Measurements from ENCODE around the gene EPHA7. TPM values are rescaled to one million over a fixed set of nuclear protein-coding genes. Genes with fewer than 3 reads are reported as not detected.

The EPHA7 gene
- total RNA-seq, 6 experiments from 2014 or later: 0.03 TPM; not detected in 5

- peaks cover 23% of the 10 kb centered on the region for H3K27me3 Mint-ChIP-seq (ENCODE audit: insufficient read depth)
- TF ChIP-seq, protein P1, sequence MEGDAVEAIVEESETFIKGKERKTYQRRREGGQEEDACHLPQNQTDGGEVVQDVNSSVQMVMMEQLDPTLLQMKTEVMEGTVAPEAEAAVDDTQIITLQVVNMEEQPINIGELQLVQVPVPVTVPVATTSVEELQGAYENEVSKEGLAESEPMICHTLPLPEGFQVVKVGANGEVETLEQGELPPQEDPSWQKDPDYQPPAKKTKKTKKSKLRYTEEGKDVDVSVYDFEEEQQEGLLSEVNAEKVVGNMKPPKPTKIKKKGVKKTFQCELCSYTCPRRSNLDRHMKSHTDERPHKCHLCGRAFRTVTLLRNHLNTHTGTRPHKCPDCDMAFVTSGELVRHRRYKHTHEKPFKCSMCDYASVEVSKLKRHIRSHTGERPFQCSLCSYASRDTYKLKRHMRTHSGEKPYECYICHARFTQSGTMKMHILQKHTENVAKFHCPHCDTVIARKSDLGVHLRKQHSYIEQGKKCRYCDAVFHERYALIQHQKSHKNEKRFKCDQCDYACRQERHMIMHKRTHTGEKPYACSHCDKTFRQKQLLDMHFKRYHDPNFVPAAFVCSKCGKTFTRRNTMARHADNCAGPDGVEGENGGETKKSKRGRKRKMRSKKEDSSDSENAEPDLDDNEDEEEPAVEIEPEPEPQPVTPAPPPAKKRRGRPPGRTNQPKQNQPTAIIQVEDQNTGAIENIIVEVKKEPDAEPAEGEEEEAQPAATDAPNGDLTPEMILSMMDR (IDR thresholded peaks at IDR 0.05): no peak
- no peak overlapping the region for H3K27ac Mint-ChIP-seq
- no peaks in the 10 kb centered on the region for H3K36me3 Mint-ChIP-seq (ENCODE audit: low read depth)
- peak overlapping the region; percentile 88 for H3K4me3 Mint-ChIP-seq
- no peak for DNase-seq
- 0 out of 2 replicates have a peak, but pooled peaks cover 3% of the 10 kb centered on the region for H3K9me3 Mint-ChIP-seq
- peaks cover 15% of the 10 kb centered on the region for H3K4me1 Mint-ChIP-seq (ENCODE audit: low read depth)
Observed at GRCh38 chr6:93418408-93419303, 703 bp downstream of the EPHA7 start.

- TF ChIP-seq, protein P1 (IDR thresholded peaks at IDR 0.05): no peak
- Mint-ChIP-seq H3K4me3 (no peak overlapping the region), H3K4me1 (ENCODE audit: low read depth) (peaks cover 15% of the 10 kb centered on the region), H3K27me3 (ENCODE audit: insufficient read depth) (peaks cover 23% of the 10 kb centered on the region), H3K36me3 (ENCODE audit: low read depth) (no peaks in the 10 kb centered on the region), H3K9me3 (0 out of 2 replicates have a peak, but pooled peaks cover 3% of the 10 kb centered on the region), H3K27ac (no peak overlapping the region)
- no peak for DNase-seq
Observed at GRCh38 chr6:93418033-93418407, 1.3 kb downstream of the EPHA7 start.

GRCh38 chr6:93417421-93418013 is 1.8 kb downstream of the EPHA7 start:
- Mint-ChIP-seq H3K9me3 (0 out of 2 replicates have a peak, but pooled peaks cover 3% of the 10 kb centered on the region), H3K4me3 (no peak overlapping the region), H3K27me3 (ENCODE audit: insufficient read depth) (peaks cover 23% of the 10 kb centered on the region), H3K36me3 (ENCODE audit: low read depth) (no peaks in the 10 kb centered on the region), H3K4me1 (ENCODE audit: low read depth) (peaks cover 15% of the 10 kb centered on the region), H3K27ac (no peak overlapping the region)
- no peak for DNase-seq
- TF ChIP-seq, protein P1 (IDR thresholded peaks at IDR 0.05): no peak

GRCh38 chr6:93416571-93417420 is 2.6 kb downstream of the EPHA7 start:
- Mint-ChIP-seq H3K4me1 (ENCODE audit: low read depth) (peaks cover 15% of the 10 kb centered on the region), H3K27ac (no peak overlapping the region), H3K9me3 (0 out of 2 replicates have a peak, but pooled peaks cover 3% of the 10 kb centered on the region), H3K27me3 (ENCODE audit: insufficient read depth) (peaks cover 23% of the 10 kb centered on the region), H3K4me3 (no peak overlapping the region), H3K36me3 (ENCODE audit: low read depth) (no peaks in the 10 kb centered on the region)
- no peak for DNase-seq
- TF ChIP-seq, protein P1 (IDR thresholded peaks at IDR 0.05): no peak

GRCh38 chr6:93413190-93413589 is 6.2 kb downstream of the EPHA7 start:
- TF ChIP-seq, protein P1 (IDR thresholded peaks at IDR 0.05): no peak

More at GRCh38 chr6:93413190-93413589, 6.2 kb downstream of the EPHA7 start:
- Mint-ChIP-seq H3K27me3 (ENCODE audit: insufficient read depth) (peaks cover 15% of the 10 kb centered on the region), H3K36me3 (ENCODE audit: low read depth) (no peaks in the 10 kb centered on the region), H3K27ac (no peak overlapping the region), H3K9me3 (no peaks in the 10 kb centered on the region), H3K4me3 (no peak overlapping the region), H3K4me1 (ENCODE audit: low read depth) (no peaks in the 10 kb centered on the region)
- no peak for DNase-seq
